Right lobe of liver (tissue), 6 donors: ENCODE data around the gene KRT72. TPM values are rescaled to one million over a fixed set of nuclear protein-coding genes. Genes with fewer than 3 reads are reported as not detected.

ENCODE experiments used
- ATAC-seq, 4 donors: fragments of 200-7000 bp; cut with Tn5 transposase; one replicate each; pipeline ENCODE4 v1.9.1; 2020; ENCODE audit warnings: mild to moderate bottlenecking in 4 of 4, moderate library complexity in 4 of 4
- DNase-seq, 3 donors: peaks; one replicate each; pipeline ENCODE4 v3.0.0-alpha.2; 2020
- H3K27ac ChIP-seq, 3 donors: fragments of 200-600 bp; one replicate each; pipeline ENCODE4 v1.8.0; 2022
- H3K27me3 ChIP-seq, 2 donors: fragments of 200-600 bp; one replicate each; pipeline ENCODE4 v1.8.0; 2022
- H3K36me3 ChIP-seq, 4 donors: fragments of 200-600 bp; sonication (generic) in 1 of 4; one replicate each; pipeline versions ENCODE4 v1.5.1 to v1.8.0; 2017 to 2022; ENCODE audit warnings: control low read depth in 1 of 4
- H3K4me1 ChIP-seq, 4 donors: fragments of 200-600 bp; sonication (generic) in 1 of 4; one replicate each; pipeline versions ENCODE4 v1.5.1 to v1.8.0; 2017 to 2022; ENCODE audit warnings: control low read depth in 1 of 4
- H3K4me3 ChIP-seq, 3 donors: fragments of 200-600 bp; one replicate each; pipeline ENCODE4 v1.8.0; 2022
- H3K9me3 ChIP-seq, 4 donors: fragments of 200-600 bp; sonication (generic) in 1 of 4; one replicate each; pipeline versions ENCODE4 v1.5.1 to v1.8.0; 2017 to 2022; ENCODE audit warnings: control low read depth in 1 of 4
- POLR2A ChIP-seq: fragments of 450-650 bp; IDR thresholded peaks from one replicate; pipeline ENCODE4 v1.6.1; 2017; ENCODE audit warnings: antibody characterized with exemption, mild to moderate bottlenecking
- WGBS: methylation state at CpG from one replicate; pipeline ENCODE4 v1.1.6; 2018; ENCODE audit warnings: low coverage, low lambda C conversion rate; ENCODE audit not compliant: insufficient coverage; ENCODE audit errors: missing lambda C conversion rate; 5-methylcytosine and 5-hydroxymethylcytosine counted together
- intact Hi-C, 2 donors: fragments of 100-400 bp; cut with DNase I; formaldehyde crosslinking; loops; one replicate each; pipeline versions ENCODE4 v1.11.2 to v1.14.1; 2022
- total RNA-seq, 6 experiments: library from RNA; depleted of rRNA in 2 of 6; stranded (reverse); fragments of >200 nt in 2 of 6; fragmentation: NEBNext Ultra II Directional in 3 of 6; extraction: Animal tissue kit (Norgen Biotek cat#: 25700) in 3 of 6; gene quantifications; one replicate each; pipeline versions ENCODE4 v1.1.0 to v1.2.4, GENCODE V29; 2016 to 2023
- TF ChIP-seq, protein P1 (sequence below), 4 donors: fragments of 200-600 bp in 3 of 4; fragments of 450-650 bp in 1 of 4; IDR thresholded peaks; one replicate each; pipeline versions ENCODE4 v1.5.1 to v1.8.0; 2016 to 2022; ENCODE audit warnings: antibody characterized with exemption in 4 of 4, mild to moderate bottlenecking in 2 of 4
- donor health status: DM: no; HTN: yes; CAD: no.
- donor health status: DM: no; HTN: no; CAD: no.
- donor health status: DM: no; HTN: no; CAD: no.
- donor health status: DM: no; HTN: yes; CAD: no.
- donor health status: DM: no; HTN: yes; CAD: no.

KRT72 gene
- total RNA-seq, 6 experiments from 2014 or later = not detected

DNA sequence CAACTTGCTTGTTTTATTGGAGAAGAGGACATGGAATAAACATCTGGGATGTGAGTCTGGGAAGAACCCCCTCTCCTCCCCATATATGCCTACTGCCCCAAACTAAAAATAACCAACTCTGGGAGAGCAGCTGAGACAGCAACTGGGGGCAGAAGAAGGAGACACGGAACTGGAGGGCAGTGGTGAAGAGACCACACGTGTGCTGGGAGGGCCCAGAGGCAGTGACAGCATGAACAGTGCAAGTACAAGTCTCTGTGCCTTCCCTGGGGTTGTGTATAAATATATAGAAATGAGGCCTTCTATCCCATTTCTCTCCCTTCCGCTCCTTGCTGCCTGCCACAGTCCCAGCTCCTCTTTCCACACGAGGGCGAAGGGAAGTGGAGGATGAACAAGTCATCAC lies 21.1 kb upstream of the KRT72 start:
- H3K9me3 ChIP-seq = no peaks in the 10 kb centered on the region
- DNase-seq = no peak
- no peaks in the 10 kb centered on the region for H3K4me1 ChIP-seq

DNA sequence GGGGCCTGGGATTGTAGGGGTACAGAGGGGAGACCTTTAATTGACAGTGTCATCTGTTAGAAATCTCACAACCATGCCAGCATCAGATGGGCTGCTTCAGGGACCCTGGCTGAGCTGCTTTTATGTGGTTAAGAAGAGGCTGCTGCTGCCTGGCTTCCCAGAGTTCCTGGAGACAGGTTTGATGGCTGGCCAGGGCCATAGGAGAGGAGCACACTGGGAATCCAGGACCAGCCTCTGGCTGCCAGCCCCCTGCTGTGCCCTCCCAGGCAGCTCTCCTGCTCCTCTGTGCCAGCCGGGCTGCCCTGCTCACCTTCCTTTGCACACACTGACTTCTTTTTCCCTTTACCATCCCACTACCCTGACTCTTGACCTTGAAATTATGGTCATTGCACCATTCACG lies 17.6 kb upstream of the KRT72 start:
- no peak for TF ChIP-seq POLR2A
- TF ChIP-seq, protein P1, sequence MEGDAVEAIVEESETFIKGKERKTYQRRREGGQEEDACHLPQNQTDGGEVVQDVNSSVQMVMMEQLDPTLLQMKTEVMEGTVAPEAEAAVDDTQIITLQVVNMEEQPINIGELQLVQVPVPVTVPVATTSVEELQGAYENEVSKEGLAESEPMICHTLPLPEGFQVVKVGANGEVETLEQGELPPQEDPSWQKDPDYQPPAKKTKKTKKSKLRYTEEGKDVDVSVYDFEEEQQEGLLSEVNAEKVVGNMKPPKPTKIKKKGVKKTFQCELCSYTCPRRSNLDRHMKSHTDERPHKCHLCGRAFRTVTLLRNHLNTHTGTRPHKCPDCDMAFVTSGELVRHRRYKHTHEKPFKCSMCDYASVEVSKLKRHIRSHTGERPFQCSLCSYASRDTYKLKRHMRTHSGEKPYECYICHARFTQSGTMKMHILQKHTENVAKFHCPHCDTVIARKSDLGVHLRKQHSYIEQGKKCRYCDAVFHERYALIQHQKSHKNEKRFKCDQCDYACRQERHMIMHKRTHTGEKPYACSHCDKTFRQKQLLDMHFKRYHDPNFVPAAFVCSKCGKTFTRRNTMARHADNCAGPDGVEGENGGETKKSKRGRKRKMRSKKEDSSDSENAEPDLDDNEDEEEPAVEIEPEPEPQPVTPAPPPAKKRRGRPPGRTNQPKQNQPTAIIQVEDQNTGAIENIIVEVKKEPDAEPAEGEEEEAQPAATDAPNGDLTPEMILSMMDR (IDR thresholded peaks at IDR 0.05) = no peak
- no peak overlapping the region for H3K27ac ChIP-seq
- H3K4me1 ChIP-seq = no peaks in the 10 kb centered on the region
- WGBS = 52% methylated on average over 2 of the region's 2 CpGs
- intact Hi-C loops = no loop called here
- no peaks in the 10 kb centered on the region for H3K36me3 ChIP-seq
- ATAC-seq (no peak), DNase-seq (no peak)
- no peaks in the 10 kb centered on the region for H3K27me3 ChIP-seq
- no peak overlapping the region for H3K4me3 ChIP-seq
- no peaks in the 10 kb centered on the region for H3K9me3 ChIP-seq

More for the DNA sequence above, 21.1 kb upstream of the KRT72 start:
- Histone ChIP-seq H3K27me3 (no peaks in the 10 kb centered on the region), H3K4me3 (no peak overlapping the region), H3K27ac (no peak overlapping the region), H3K36me3 (no peaks in the 10 kb centered on the region)
- TF ChIP-seq, protein P1 (IDR thresholded peaks at IDR 0.05) = no peak
- TF ChIP-seq POLR2A = no peak
- no peak for ATAC-seq
- intact Hi-C loops = no loop called here
- 82% methylated on average over 5 of the region's 5 CpGs for WGBS

DNA sequence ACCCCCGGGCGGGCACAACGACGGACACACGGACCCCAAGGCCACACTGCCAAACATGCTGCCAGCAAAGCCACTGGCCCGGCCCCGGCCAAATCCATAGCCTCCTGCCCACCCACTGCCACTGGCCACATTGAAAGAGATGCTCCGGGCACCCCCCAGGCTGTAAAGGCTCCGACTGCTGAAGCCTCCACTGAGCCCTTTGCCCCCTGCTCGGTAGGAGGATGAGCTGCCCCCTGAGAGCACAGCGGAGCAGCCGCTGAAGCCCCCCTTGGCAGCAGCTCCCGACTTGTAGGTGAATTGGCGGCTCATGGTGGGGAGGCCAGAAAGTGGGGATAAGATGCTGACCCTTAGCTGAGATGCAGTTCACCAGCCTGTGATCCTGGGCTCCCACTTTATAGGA lies 17.0 kb upstream of the KRT72 start, which contains the start of gene KRT73:
KRT73 (minus strand) TSS at position 344 of the 400 bp plus-strand sequence; CDS start at position 309, 35 bp downstream.
- TF ChIP-seq POLR2A = no peak
- TF ChIP-seq, protein P1 (IDR thresholded peaks at IDR 0.05) = no peak
- no peaks in the 10 kb centered on the region for H3K36me3 ChIP-seq
- H3K4me1 ChIP-seq = no peaks in the 10 kb centered on the region
- no peak for ATAC-seq
- intact Hi-C loops = no loop called here
- H3K9me3 ChIP-seq = no peaks in the 10 kb centered on the region
- H3K27me3 ChIP-seq = no peaks in the 10 kb centered on the region
- H3K27ac ChIP-seq = no peak within 1 kb of the TSS
- no peak within 1 kb of the TSS for H3K4me3 ChIP-seq
- no CpG with 5 or more reads among the region's 14 CpGs for WGBS
- no peak for DNase-seq

DNA sequence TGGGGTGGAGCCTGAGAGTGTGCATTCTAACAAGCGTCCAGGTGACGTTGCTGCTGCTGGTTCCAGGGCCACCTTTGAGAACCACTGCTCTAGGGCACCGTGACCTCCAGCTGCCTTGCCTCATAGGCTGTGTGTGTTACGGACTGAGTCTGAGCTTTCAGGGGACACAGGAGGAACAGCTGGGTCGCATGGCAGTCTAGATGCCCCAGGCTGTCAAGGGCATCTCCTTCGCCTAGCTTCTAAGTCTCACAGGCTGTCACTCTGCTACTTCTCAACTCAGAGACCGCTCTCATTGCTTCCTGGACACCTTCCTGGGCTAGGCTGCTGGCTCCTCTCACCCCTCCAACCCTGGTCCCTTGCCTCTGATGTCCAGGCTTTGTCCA lies 16.1 kb upstream of the KRT72 start:
- ATAC-seq (no peak), DNase-seq (no peak)
- H3K4me3 ChIP-seq = no peak overlapping the region
- 80% methylated on average over 1 of the region's 7 CpGs for WGBS
- H3K36me3 ChIP-seq = no peaks in the 10 kb centered on the region
- no peaks in the 10 kb centered on the region for H3K9me3 ChIP-seq
- no peaks in the 10 kb centered on the region for H3K4me1 ChIP-seq
- TF ChIP-seq, protein P1 (IDR thresholded peaks at IDR 0.05) = no peak
- no peak for TF ChIP-seq POLR2A
- H3K27ac ChIP-seq = no peak overlapping the region
- intact Hi-C loops = no loop called here
- H3K27me3 ChIP-seq = no peaks in the 10 kb centered on the region
